M059J (cell line): ENCODE data around the gene TRAPPC12. TPM values are rescaled to one million over a fixed set of nuclear protein-coding genes. Genes with fewer than 3 reads are reported as not detected.

Experiments
- DNase-seq: peaks from one replicate; pipeline ENCODE4 v3.0.0-alpha.2; 2012; ENCODE audit warnings: low read depth
- total RNA-seq: library from RNA; depleted of rRNA; stranded (reverse); fragments of >200 nt; shearing (Covaris generic); gene quantifications from 2 replicates; pipeline ENCODE4 v1.2.3, GENCODE V29; 2014

TRAPPC12 gene
- total RNA-seq, 1 experiment from 2014 or later, result 62.0 TPM

DNA sequence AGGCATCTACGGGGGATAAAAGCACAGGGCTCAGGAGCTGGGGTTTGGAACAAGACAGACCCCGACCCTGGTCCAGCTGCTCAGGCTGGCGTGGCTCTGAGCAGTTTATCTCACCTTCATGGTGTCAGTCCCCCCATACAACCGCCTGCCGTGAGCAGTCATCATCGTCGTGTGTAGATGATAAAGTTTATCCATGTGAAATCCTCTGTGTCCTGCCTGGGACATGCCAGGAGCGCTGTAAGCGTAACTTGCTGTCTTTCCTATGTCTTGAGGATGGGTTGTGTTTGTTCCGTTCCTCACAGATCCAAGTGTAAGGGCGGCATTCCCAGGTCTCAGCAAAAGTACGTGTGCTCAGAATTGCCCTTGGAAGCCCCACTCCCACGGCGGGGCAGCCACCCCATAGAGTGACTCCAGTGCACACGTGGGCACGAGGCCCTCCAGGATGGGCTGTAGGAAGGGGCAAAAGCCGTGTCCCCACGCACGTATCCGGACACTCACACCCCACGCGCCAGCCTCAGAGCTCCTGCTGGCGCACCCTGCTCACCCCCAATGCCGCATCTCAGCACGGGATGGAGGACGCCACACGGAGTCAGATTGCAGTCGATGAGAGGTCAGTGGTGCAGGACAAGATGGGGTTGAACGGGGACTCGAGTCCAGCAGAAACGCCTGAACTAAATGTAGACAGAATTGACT is 88.9 kb downstream of the TRAPPC12 start:
- DNase-seq, result no peak

DNA sequence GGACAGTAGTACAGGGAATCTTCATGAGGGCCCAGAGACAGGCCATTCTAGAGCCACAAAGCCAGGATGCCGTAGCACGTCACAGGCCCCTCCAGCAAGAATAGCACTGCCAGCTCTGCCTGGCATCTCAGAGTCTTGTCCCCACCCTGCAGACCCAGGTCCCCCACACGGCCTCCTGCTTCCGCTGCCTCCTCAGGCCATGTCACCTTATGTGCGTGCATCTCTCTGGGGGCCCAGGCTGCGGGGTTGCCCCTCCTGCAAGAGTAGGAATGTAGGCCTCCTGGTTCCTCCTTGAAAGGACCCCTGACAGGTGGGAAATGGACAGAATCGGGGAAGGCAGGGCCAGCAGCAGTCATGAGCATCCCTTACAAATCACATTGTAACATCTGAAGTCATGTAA is 90.0 kb downstream of the TRAPPC12 start:
- no peak for DNase-seq

DNA sequence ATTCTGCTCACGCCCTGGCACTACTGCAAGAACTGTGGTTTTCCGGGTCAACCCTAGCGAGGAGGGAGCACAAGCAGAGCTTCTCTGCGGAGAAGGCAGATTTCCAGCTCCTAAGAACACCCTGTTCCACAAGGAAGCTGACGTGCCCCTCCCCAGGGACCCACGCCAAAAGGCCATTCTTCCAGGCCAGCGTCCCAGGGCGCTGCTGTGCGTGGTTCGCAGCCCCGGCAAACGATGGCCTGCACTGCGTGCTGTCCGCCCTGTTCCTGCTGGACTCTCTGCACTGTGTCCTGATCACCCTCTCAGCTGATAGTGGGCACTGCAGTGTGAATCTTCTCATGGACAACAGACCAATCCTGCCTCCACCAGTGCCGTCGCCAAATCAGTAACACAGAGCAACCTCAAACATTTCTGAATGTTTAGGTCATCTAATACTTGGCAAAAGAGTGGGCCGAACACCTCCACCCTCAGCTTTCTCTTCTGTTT is 90.7 kb downstream of the TRAPPC12 start:
- DNase-seq, result peak; percentile 87

DNA sequence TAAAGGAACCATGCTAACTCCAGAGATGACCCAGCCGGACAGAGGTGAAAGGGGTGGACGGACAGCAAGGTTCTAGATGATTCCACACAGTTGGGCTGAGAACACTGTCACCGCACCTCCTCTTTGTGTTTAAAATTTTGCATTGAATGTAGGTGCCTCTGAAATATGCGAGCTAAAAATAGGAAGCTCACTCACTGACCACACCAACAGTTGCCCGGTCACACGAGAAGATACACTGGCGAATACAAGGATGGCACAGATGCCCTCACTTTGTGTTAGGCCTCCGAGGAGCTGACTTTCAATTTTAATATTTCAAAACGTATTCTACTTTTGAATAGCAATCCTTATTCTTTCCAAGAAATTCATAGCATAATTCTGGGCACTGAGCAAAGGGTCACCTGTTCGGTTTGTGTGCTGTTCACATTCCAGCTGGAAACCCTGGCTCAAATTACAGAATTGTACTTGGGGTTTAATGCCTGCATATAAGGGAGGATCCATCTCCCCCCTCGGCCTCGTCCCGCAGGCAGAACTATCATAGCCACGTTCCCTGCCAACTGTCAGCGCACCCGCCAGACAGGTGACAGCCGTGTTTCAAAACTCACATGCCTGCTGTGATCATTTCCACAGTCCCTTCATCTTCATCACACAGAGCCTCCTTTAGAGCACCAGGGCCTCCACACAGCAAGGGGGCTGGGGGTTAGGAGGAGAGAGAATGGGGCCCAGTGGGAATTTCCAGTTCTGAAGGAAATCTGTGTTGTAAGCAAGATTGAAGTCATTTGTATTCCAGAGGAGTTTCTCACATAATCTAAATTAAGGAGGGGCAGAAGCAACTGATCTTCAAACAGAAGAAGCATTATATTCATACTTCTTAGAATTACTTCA is 91.6 kb downstream of the TRAPPC12 start:
- DNase-seq, result peak; percentile 22

DNA sequence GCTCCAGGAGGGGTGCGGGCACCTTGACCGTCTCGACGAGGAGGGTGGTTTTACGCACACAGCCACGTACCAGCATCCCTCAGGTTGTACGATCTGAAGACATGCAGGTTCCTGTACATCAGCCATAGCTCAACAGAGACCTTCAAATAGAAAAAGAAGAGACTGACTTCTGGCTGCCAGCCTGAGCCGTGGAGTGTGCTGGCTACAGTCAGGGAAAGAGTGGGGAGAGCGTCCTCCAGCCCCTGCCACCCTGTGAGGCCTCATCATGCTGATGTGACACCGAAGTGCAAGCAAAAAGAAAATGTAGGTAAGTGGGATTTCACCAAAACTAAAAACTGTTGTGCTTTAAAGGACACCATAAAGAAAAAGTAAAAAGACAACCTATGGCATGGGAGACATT is 92.8 kb downstream of the TRAPPC12 start:
- no peak for DNase-seq

DNA sequence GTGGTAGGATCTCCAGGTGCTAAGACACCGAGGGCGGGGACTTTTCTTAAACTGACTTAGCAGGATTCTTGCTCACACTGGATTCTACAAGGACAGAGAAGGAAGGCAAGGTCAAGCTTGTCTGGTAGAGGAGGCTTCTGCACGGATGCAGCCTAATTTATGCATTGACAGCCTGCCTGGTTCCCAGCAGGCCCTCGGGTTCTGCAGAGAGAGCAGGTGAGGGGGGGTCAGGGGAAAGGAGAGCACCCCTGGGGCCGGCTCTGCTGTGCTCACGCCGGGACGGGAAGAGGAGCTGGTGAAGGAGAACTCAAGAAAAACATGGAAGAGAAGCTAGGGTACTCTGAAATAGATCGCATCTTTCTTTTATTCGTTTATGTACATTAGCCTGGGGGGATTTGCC is 93.5 kb downstream of the TRAPPC12 start:
- no peak for DNase-seq

DNA sequence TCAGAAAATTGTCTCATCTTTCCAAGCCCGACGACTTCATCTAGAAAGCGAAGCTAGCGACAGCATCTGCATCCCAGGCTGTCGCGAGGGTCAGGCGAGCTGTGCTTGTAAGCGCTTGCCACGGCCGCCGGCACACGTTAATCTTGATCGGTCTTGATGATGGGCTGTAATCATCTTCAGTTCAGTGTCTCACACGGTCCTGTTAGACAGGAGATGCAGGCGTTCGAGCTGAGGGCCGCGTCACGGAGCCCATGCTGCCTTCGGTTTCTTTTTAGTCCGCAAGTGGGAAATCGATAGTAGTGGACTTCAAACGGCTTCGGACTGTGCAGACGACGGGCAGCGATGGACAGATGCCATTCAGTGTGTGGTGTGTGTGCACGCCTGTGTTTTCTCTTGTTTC is 96.3 kb downstream of the TRAPPC12 start:
- no peak for DNase-seq

DNA sequence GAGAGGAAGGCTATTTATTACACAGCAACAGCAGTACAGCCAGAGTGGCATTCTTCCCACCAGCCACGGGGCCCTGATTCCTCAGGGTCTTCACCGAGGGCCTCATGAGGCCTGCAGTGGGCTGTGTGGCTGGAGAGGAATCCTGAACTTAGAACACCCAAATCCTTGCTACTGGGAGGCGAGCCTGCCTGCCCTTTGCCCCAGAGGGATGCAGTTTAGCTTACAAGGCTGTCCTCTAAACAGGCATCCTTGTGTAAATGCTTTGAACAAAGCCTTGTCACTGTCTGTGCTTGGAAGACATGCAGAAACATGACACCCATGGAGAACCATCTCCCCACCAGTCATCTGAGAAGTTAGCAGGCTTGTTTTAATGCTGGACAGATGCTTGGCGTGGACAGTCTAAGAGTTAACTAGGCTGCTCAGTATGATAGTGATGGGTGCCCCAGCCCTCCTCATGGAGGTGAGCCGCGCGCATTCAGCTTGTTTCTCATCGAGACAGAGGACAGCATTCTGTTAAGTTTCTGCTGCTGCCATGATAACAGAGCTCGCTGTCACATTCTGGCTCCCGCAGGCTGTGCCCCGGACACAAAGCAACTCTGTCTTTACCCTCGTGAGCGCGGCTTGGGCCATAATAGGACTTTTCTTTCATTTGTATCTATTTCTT is 97.0 kb downstream of the TRAPPC12 start:
- no peak for DNase-seq

DNA sequence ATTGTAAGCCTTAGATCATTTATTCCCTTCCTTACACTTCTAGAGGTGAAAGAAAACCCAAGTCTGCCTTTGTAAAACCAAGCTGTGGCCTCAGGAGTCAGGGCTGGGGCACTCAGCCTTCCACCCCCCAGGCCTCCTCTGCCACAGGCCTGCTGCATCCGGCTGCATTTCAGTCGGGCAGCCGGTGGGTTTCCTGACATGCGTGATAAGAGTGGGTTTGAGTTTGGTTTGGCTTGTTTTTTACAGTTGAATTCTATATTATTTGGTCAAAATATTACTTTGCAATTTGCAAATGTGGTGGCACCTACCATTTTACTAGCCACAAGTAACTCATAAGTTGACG is 97.5 kb downstream of the TRAPPC12 start:
- DNase-seq, result no peak

DNA sequence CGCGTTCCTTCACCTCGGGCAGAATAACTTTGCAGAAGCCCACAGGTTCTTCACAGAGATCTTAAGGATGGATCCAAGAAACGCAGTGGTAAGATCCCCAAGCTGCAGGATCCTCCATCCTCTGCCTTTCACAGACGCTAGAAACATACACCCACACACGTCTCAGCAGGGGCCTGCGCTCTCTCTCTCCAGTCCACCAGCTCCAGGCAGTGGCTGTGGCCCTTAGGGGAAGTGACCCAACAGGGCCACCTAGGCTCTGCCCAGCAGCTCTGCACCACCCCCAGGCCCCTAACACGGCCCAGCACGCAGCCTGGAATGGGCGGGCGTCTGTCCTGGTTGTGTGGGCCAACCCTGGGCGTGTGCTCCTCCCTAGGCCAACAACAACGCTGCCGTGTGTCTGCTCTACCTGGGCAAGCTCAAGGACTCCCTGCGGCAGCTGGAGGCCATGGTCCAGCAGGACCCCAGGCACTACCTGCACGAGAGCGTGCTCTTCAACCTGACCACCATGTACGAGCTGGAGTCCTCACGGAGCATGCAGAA is 99.4 kb downstream of the TRAPPC12 start:
- DNase-seq, result no peak

DNA sequence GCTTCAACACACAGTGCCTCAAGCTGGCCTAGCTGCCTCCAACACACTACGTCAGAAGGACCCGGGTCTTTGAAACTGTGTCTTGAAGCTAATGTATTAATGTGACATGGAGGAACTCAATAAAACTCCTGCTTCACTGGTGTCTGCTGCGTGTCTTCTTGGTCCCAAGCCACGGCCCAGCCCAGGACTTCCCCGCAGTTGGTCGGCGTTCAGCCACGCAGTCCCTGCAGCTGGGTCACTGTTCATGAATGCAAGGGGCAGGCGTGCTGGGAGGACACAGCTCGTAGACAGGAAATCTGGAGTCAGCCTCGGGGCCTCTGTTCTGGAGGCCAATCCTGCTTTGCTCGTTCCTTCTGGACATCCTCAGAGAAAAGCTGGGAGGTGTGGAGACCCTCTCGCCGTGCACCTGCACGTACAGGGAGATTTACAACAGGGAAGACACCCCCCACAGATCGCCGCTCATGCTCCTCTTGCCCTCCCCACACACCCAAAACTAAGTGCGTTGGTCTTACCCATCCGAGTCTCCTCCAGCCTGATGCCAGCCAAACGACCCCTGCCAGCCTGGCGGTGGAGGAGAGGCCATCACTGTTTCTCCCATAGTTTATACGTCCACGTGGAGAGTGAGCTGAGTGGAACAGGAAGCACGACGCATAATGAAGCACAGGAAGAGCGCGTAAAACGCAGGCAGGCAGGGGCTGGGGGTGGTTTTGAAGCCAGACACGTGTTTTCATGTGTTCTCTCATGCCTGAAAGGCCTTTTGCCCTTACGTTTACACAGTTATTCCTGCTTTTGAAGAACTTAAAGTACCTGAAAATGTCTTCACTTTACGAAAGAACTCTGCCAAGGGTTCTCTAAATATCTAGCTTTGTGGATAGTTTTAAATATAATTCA is 100.2 kb downstream of the TRAPPC12 start:
- no peak for DNase-seq

DNA sequence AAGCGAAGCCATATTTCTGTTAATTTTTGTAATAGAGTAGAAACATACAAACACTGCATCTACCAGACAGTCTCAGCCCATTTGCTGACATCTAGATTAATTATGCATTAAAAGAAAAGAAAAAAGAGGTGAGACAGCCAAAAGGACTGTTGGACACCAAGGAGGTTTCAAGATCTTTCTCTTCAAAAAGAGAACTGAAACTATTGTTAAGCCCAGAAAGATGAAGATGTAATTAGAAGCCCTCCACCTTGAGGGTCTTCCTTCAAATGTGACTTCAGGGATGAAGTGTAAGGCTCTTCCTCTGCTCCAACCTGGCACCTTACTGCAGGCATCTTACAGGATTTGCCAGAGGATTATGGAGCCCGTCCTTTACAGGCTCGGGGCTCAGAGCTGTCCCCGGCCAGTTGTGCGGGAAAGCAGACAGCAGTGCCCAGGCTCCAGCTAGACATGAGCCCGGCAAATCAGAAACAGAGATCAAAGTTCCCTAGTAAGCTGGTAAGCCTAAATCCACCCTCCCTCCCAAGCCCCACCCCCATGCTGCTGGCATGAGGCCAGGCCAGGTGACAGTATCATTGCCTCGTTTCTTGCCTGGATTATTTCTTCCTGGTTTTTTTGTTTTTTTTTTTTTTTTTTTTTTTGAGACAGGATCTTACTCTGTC is 101.0 kb downstream of the TRAPPC12 start:
- DNase-seq, result no peak

DNA sequence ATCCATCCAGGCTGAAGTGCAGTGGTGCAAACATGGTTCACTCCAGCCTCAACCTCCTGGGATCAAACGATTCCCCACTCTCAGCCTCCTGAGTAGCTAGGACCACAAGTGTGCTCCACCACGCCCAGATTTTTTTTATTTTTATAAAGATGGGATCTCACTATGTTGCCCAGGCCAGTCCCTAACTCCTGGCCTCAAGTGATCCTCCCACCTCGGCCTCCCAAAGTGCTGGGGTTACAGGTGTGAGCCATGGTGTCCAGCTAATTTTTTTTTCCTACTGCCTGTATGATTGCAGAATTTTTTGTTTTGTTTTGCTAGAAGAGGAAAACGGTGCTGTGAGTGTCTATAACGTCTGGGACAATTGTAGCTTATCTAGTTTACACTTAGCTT is 101.5 kb downstream of the TRAPPC12 start:
- no peak for DNase-seq

DNA sequence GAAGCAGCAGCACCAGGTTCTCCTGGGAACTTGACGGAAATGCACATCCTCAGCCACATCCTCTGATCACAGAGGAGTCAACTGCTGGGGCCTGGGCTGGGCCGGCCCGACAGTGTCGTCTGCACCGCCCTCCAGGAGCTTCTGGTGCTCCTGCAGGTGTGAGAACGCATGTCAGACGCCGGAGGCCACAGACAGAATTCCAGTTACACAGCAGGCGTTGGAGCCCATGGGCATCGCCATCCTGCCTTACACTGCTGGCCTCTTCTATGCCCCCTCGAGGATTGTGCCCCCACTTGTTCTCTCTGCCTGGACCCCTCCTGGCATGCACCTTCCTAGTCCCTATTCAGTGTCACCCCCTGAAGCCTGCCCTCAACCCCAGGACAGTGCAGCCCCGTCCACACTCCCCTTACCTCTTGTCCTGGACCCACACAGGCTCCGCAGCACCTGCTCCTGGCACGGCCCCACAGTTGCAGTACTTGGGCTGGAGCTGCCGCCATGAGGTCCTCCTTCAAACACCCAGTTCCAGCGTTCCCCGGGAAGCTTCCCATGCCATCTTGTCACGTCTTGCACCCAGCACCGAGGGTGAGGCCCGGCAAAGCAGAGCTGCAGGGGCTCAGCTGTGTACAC is 102.4 kb downstream of the TRAPPC12 start:
- no peak for DNase-seq

DNA sequence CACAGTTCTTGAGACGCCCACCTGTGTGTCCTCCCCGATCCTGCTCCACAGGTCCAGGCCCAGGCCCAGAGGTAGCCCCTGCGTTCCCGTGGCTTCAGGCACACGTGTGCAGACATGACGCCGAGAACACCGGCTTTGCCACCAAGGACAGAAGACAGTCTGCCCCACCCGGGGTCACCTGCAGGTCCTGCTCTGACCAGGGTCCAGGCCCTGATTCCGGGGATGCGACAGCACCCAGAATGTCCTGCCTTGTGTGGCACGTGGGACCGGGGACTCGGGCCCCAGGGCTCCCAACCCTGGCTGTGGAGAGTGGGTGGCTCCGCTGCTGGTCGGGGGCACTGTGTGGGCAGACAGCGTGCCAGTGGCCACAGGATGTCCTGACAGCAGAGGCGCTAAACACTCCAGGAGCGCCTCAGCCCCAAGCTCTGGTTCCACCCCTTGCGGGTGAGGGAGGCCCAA is 102.9 kb downstream of the TRAPPC12 start:
- no peak for DNase-seq

DNA sequence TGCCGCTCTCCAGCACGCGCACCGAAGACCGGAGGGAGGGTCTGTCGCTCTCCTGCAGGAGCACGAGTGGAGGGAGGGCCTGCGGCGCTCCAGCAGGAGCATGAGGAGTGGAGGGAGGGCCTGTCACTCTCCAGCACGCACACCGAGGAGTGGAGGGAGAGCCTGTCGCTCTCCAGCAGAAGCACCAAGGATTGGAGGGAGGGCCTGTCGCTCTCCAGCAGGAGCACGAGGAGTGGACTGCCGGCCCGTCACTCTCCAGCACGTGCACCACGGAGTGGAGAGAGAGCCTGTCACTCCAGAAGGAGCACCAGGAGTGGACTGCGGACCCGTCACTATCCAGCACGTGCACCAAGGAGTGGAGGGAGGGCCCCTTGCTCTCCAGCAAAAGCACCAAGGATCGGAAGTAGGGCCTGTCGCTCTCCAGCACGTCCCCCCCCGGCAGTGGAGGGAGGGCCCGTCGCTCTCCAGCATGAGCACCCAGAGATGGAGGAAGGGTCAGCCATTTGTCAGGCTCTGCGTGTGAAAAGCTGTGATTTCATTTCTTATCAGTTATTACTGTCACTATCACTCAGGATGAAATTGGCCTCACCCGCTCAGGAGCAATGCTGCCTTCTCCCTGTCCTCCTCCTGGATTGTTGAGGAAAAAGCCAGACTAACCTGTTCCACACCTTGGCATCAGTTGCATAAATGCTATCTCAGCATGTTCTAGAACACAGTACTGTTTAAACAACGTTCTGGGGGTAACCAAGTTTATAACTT is 103.9 kb downstream of the TRAPPC12 start:
- DNase-seq, result no peak

DNA sequence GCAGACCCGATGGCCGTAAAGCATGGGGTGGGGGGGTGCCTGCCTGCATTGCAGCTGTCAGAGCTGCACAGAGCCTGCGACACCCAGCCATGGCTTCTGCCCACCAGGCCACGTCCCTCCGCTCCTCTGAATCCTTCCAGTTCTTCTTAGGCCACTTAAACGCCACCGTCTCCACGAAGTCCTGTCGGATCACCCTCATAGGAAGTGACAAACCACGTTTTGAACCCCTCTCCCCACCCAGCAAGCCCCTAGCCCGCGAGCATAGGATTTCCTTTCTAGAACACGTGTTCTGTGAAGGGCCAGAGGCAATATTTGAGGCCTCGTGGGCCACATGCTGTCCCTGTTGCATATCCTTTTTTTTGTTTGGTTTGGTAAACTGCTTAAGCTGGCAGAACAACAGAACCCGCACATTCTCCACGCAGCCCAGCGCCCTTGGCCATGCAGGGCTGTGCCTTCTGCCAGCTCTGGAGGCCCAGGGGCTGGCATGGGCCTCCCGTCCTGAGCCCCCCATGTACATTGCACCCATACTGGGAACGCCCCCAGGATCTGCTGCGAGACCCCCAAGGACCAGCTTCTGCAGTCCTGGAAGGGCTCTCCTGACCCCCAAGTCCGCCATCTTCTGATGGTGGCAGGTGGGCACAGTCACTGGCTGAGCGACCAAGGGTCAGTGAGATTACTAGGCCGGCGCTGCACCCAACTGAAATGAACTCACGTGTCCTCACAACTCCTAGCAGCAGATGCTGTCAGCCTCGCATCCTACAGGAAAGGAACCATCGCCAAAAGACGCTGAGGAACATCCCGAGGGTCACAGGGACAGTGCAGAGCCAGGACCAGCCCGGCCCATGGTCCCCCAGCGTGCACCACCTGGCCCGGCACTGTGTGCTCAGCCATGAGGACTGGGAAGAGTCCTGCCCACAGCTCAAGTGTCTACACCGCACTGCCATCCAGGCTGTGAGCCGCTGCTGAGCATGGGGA is 104.8 kb downstream of the TRAPPC12 start:
- DNase-seq, result no peak

DNA sequence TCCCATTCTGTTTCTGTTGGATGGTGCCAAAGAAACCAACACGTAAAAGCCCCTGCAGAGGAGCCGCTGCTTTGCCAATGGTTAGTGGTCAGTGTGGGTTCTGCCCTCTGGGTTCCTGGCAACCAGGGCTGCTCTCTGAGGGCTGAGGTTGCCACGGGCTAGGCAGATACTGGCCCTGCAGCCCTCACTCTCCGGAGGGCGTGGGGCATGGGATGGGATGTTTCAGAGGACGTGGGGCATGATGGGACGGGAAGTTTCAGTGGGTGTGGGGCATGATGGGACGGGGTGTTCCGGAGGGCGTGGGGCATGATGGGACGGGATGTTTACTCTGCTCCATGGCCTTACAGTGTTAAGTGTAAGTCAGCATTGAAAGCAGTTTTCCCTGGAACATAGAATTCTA is 105.7 kb downstream of the TRAPPC12 start:
- no peak for DNase-seq
